HG02678 (cell line): Measurements from ENCODE around the gene GRM7.

Experiments
- ATAC-seq: cut with Tn5 transposase; IDR thresholded peaks from one replicate; pipeline ENCODE4 v1.9.1; 2021; ENCODE audit warnings: mild to moderate bottlenecking, moderate library complexity; ENCODE audit not compliant: unreplicated experiment

GRM7 gene

GRCh38 chr3:7215706-7216105 is 354.8 kb downstream of the GRM7 start:
- ATAC-seq = no peak

GRCh38 chr3:7226393-7226792 is 365.5 kb downstream of the GRM7 start:
- no peak for ATAC-seq

- no peak for ATAC-seq
These were observed 377.8 kb downstream of the GRM7 start for GRCh38 chr3:7238565-7239295.

GRCh38 chr3:7241584-7242302 is 380.8 kb downstream of the GRM7 start:
- no peak for ATAC-seq

GRCh38 chr3:7242303-7242635 is 381.4 kb downstream of the GRM7 start:
- ATAC-seq = no peak

- ATAC-seq = no peak
These were observed 388.7 kb downstream of the GRM7 start for GRCh38 chr3:7249493-7250076.

GRCh38 chr3:7254251-7254650 is 393.3 kb downstream of the GRM7 start:
- ATAC-seq = no peak

- no peak for ATAC-seq
These were observed 400.1 kb downstream of the GRM7 start for GRCh38 chr3:7260975-7261374.

GRCh38 chr3:7263347-7264195 is 402.7 kb downstream of the GRM7 start:
- ATAC-seq = no peak

- no peak for ATAC-seq
These were observed 403.2 kb downstream of the GRM7 start for GRCh38 chr3:7264196-7264526.

- ATAC-seq = no peak
These were observed 404.8 kb downstream of the GRM7 start for GRCh38 chr3:7265736-7266135.

GRCh38 chr3:7266551-7266950 is 405.6 kb downstream of the GRM7 start:
- ATAC-seq = no peak

- ATAC-seq = no peak
These were observed 409.8 kb downstream of the GRM7 start for GRCh38 chr3:7270731-7271130.

- ATAC-seq = no peak
These were observed 410.7 kb downstream of the GRM7 start for GRCh38 chr3:7271631-7272030.

GRCh38 chr3:7272203-7272602 is 411.3 kb downstream of the GRM7 start:
- no peak for ATAC-seq

GRCh38 chr3:7275396-7275795 is 414.5 kb downstream of the GRM7 start:
- peak; percentile 81 for ATAC-seq

GRCh38 chr3:7280318-7280717 is 419.4 kb downstream of the GRM7 start:
- ATAC-seq = no peak

GRCh38 chr3:7282988-7283387 is 422.1 kb downstream of the GRM7 start:
- ATAC-seq = no peak

- no peak for ATAC-seq
These were observed 424.6 kb downstream of the GRM7 start for GRCh38 chr3:7285505-7285904.

GRCh38 chr3:7288133-7288532 is 427.2 kb downstream of the GRM7 start:
- no peak for ATAC-seq

- no peak for ATAC-seq
These were observed 428.2 kb downstream of the GRM7 start for GRCh38 chr3:7289121-7289520.
